Epithelial cell of esophagus (primary cell): ENCODE data around the gene PDLIM7.
"Not testable (repeated sequence)": the region's sequence is repeated elsewhere in the genome, so short reads cannot be mapped to it uniquely, and the experiment has no call there.

Experiments
- DNase-seq: peaks from one replicate; pipeline ENCODE4 v3.0.0; 2010; ENCODE audit warnings: low read depth
- H3K4me3 ChIP-seq: 2 replicates; pipeline ENCODE4 v1.5.1; 2011; ENCODE audit warnings: mild to moderate bottlenecking, low read length, control low read depth
- TF ChIP-seq, protein P1 (sequence below): IDR thresholded peaks from 2 replicates; pipeline ENCODE4 v1.5.1; 2011; ENCODE audit warnings: low read depth, mild to moderate bottlenecking, low read length, control low read depth, inconsistent platforms; ENCODE audit not compliant: insufficient read depth; ENCODE audit errors: missing control alignments

PDLIM7 gene

DNA sequence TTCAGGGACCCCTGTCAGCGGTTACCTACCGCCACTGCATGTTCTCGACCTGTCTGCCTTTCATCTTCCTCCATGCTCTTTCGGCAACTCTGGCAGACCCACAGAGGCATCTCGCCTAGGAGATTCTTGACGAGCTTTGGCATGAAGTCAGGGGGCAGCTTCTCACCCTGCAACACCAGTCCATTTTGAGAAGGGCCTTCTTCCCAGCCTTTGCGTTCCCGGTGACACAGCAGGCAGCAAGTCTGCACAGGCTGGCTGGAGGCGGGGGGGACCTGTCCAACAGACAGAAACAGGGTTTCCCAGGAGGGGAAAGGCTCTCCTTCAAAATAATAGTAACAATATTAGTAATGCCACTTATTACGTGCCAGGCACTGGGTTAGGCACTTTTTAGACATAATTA lies 41.5 kb upstream of the PDLIM7 start:
- TF ChIP-seq, protein P1, sequence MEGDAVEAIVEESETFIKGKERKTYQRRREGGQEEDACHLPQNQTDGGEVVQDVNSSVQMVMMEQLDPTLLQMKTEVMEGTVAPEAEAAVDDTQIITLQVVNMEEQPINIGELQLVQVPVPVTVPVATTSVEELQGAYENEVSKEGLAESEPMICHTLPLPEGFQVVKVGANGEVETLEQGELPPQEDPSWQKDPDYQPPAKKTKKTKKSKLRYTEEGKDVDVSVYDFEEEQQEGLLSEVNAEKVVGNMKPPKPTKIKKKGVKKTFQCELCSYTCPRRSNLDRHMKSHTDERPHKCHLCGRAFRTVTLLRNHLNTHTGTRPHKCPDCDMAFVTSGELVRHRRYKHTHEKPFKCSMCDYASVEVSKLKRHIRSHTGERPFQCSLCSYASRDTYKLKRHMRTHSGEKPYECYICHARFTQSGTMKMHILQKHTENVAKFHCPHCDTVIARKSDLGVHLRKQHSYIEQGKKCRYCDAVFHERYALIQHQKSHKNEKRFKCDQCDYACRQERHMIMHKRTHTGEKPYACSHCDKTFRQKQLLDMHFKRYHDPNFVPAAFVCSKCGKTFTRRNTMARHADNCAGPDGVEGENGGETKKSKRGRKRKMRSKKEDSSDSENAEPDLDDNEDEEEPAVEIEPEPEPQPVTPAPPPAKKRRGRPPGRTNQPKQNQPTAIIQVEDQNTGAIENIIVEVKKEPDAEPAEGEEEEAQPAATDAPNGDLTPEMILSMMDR: no peak
- H3K4me3 ChIP-seq: no peak overlapping the region
- DNase-seq: peak; percentile 82

DNA sequence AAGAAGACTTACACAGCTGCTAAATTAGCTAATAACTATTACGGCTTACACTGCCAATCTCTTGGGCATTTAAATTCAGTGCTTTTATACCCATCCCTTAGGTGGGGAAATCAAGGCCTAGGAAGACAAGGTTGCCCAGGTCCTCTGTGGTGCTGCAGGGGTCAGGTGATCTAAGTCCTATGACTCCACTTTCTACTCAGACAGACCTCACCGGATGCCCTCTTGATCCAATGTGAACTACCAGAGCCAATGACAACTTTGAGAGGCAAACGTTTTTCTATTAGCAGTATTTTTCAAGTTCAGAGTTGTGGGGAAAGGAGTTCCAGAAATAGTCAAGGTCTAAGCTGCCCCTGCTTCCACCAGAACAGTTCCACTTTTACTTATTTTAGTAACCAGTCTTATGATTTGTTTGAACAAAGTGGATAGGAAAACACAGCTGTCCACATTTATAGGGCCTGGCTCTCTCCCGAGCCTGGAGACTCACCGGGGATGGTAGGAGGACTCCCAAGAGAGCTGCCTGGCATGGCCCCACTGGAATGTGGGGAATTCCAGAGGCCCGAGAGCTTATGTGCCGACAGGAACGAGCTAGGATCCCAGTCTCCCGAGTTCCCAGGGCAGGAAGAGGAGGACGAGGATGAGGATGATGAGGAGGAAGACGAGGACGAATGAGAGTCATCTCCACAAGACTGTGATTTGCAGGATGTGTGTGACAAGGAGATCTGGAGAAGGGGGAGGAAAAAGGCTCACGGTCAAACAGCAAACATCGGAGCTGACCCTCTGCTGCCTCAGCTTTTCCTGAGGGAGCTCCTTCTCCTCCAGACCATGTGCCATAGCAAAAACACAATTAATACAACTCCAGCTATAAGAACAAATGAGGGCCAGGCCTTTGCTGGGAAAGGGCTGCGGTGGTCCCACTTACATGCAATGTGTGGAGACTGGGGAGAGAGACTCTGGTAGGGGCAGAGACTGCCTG lies 40.3 kb upstream of the PDLIM7 start:
- no peak overlapping the region for H3K4me3 ChIP-seq
- peak; percentile 68 for DNase-seq

DNA sequence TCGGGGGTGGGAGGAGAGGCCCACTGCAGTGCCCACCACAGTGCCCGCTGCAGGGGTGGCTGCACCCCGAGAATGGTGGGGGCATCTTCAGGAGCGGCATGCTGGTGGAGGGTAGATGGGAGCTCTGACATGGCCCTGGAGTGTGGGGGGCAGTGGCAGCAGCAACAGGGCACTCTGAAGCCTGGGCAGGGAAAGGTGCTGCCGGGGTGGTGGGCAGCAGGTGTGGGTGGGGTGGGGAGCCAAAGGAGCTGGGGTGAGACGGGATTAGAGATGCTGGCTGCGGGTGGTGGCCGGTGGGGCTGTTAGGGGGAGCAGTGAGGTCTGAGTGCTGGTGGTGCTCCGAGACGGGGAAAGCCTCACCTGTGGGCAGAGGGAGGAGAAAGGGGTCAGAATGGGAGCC lies 39.0 kb upstream of the PDLIM7 start:
- H3K4me3 ChIP-seq: no peak overlapping the region
- no peak for DNase-seq
- TF ChIP-seq, protein P1: no peak

More for the DNA sequence above, 40.3 kb upstream of the PDLIM7 start:
- TF ChIP-seq, protein P1: no peak

DNA sequence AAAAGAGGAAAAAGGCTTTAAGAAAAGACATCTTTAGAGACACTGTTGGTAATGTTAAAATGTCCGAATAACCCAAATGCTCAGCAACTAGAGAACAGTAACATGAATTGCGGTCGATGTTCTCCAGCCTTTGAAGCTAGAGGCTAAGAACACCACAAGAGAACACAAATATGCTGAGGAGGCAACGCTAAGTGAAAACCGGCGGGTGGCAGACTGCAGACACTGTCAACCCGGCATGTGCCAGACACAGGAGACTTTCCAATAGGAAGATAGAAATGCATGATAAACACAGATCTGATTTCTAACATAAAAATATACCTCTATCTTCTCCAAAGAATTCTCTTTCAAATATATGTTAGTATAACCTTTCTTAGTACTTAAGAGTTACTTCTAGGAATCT lies 37.7 kb upstream of the PDLIM7 start:
- H3K4me3 ChIP-seq: no peak overlapping the region
- TF ChIP-seq, protein P1: no peak
- DNase-seq: no peak

DNA sequence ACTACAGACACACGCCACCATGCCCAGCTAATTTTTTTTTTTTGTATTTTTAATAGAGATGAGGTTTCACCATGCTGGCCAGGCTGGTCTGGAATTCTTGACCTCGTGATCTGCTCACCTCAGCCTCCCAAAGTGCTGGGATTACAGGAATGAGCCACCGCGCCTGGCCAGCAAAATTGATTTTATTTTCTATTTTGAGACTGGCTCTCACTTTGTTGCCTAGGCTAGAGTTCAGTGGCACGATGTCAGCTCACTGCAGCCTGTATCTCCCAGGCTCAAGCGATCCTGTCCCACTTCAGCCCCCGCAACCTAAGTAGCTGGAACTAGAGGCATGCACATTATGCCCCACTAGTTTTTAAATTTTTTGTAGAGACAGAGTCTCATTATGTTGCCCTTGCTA lies 37.0 kb upstream of the PDLIM7 start:
- not testable (repeated sequence) for H3K4me3 ChIP-seq, DNase-seq

DNA sequence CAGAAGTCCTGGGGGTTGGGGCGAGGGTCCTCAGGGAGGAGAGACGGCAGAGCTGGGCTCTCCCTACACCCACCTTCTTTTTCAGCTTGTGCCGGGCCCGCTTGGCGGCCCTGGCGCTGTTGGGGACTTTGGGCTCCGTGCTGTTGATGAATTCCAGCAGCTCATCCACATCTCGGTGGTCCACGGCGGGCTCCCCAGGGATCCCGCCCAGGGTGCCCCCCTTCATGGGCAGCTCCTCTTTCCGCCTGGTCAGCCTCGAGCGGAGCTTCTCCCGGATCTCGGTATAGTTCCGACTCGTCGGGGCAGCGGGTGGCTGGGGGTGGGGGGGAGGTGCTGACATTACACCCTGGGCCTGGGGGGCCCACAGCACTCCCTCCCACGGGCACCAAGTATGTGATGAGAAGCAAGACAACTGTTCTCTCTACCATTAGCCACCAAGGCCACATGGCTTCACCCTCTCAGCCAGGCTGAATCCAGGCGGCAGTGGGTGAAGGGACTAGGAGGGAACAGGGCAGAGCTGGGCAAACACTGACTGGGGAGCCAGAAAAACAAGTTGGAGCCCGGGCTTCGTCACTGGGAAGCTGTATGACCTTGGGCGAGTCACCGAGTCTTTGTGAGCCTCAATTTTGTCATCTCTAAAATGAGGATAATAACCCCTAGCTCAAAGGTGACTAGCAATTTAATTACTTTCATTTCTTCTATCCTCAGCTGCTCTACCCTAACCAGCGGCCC lies 34.0 kb upstream of the PDLIM7 start:
- no peak overlapping the region for H3K4me3 ChIP-seq
- DNase-seq: peak; percentile 84
- TF ChIP-seq, protein P1: no peak

DNA sequence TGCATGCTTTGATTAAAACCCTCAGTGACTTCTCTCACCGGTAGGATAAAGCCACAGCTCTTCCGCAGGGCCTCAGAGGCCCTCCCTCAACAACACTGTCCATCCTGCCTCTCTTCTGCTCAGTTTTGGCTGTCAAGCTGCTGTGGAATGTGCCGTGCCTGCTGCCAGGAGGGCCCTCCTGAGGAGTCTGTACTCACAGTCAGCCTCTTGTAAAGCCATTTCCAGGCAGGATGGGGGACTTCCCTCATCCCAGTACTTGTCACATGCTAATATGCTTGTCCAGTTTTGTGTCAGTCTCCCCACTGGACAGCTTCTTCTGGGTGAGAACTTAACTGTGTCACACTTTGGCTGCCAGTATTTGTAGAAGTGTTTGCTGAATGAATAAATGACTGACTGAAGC lies 33.2 kb upstream of the PDLIM7 start:
- H3K4me3 ChIP-seq: no peak overlapping the region
- no peak for DNase-seq
- TF ChIP-seq, protein P1: no peak
